Stimulated activated CD4-positive, alpha-beta T cell treated with anti-CD3 and anti-CD28 coated beads, Interleukin-1b, Interleukin-23, amount 100 ng/mL, for 48 hours (primary cell): ENCODE results near the gene TYR.
"Not testable (repeated sequence)": the region's sequence is repeated elsewhere in the genome, so short reads cannot be mapped to it uniquely, and the experiment has no call there.

Experiments
- DNase-seq: peaks from one replicate; pipeline ENCODE4 v3.0.0-alpha.2; 2020

The TYR gene

DNA sequence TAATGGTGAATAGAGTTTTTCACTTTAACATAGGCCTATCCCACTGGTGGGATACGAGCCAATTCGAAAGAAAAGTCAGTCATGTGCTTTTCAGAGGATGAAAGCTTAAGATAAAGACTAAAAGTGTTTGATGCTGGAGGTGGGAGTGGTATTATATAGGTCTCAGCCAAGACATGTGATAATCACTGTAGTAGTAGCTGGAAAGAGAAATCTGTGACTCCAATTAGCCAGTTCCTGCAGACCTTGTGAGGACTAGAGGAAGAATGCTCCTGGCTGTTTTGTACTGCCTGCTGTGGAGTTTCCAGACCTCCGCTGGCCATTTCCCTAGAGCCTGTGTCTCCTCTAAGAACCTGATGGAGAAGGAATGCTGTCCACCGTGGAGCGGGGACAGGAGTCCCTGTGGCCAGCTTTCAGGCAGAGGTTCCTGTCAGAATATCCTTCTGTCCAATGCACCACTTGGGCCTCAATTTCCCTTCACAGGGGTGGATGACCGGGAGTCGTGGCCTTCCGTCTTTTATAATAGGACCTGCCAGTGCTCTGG lies at the start of gene TYR:
Gene TYR (plus strand): TSS at position 185 of the 541 bp plus-strand sequence. CDS start 79 bp downstream, at position 264.
- DNase-seq = no peak

DNA sequence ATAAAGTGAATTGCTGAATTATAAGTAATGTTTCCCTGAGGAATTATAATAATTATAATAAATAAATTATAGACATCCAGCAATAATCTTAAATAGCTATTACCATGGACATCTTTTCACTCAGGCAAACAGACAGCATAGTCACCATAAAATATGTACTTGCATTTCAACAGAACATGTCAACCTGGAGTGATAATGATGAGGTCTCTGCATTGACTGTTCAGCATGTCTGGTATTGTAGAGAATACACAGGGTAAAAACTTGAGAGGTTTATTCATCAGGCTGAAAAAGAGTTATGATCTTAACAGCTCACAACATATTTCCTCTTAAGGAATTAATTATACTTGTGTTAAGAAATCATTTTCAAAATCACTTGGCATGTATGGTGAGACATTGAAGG lies 41.1 kb upstream of the TYR start:
- no peak for DNase-seq

DNA sequence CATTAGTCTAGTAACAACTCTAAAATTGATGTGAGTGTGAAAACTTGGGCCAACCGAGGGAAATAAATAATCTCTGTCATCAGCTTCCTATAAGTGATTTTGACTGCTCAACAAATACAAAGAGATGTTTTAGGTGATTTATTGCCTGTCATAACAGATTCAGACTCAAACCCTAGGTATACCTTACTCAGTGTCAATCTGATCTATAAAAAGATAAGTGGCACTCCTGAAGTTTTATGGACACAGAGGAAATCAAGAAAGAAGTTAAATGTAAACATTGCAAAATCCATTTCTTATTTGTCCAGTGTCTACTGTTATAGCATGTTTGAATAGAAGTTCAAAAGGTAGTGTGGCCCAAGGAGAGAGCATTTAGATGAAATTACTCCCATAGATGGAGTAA lies 30.4 kb upstream of the TYR start:
- no peak for DNase-seq

DNA sequence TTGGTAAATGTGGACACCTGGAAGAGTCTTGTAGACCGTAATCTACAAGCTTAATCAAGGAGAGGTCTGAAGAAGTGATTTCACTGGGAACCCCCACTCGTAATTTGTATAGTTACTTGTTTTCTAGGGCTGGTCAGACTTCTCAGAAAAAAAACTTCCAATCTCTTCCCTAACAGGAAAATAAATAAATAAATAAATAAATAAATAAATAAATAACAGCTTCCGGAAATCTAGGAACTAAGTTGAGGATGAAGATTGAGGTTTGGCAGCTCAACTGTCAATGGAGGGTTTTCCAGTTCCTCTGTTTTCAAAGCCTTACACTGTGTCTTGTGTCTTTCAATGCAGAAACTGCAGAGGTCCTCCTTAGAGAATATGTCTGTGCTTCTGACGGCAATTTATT lies 17.7 kb upstream of the TYR start:
- DNase-seq = no peak

DNA sequence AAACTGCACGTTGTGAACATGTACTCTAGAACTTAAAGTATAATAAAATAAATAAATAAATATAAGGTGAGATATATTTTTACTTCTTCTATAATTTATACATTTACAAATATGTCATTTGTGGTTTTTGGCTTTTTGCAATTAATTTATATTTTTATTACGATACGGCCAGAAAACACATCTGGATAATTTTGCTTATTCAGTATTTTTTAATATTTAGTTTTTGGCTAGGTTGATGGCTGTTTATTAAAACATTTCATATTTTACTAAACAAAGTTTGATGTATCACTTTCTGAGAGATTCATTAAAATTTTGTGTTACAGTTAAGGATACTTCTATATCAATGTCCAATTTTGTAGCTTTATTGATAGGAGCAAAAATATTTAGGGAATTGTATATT lies 15.7 kb upstream of the TYR start:
- no peak for DNase-seq

DNA sequence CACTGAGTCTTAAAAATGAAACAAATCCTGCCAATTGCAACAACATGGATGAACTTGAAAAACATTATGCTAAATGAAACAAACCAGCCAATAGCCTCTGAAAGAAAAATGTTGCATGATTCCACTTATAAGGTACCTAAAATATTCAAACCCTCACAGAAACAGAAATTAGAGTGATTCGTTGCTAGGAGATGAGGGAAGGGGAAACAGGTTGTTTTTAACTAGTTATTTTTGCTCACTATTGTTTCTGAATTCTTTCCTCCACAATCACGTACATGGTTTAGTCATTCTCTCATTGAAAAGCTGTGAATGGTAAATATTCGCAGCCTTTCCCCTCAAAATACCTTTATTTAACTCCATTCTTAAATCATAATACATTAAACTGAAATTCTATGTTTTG lies 14.0 kb upstream of the TYR start:
- DNase-seq = no peak

DNA sequence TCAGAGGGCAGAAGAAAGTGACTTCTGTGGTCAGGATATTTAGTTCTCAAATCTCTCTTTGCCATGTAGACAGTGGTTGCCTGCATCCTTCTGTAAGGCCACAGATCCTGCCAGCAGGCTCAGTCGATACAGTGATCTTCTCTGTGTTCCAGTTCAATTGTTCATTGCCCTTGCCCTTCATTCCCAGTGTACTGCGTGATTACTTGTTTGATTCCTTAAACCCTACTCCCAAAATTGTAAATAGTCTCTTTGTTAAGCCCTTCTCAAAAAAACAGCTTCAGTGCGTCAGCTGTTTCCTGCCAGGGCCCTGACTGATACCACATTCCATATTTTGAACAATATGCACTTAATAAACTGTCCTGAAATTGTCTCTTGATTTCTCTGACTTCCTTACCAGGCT lies 9.3 kb upstream of the TYR start:
- no peak for DNase-seq

DNA sequence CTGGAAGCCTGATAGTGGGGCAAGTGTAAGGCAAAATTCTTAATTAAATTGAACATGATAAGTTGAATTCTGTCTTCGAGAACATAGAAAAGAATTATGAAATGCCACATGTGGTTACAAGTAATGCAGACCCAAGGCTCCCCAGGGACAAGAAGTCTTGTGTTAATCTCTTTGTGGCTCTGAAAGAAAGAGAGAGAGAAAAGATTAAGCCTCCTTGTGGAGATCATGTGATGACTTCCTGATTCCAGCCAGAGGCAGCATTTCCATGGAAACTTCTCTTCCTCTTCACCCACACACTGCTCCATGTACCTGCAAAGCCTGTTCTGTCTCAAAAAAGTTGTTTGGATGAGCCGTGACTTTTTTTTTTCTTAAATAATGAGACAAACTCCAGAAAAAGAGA lies 1.9 kb upstream of the TYR start:
- no peak for DNase-seq

DNA sequence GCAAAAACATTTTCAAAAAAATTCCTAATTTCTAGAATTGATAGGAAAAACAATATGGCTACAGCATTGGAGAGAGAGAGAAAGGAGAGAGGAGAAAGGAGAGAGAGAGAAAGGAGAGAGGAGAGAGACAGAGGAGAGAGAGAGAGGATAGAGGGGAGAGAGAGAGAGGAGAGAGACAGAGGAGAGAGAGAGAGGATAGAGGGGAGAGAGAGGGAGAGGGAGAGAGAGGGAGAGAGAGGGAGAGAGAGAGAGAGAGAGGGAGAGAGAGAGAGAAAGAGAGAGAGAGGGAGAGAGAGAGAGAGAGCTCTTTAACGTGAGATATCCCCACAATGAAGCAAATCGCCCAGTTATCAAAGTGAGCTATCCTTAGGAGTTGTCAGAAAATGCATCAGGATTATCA lies 737 bp upstream of the TYR start:
- DNase-seq = no peak

DNA sequence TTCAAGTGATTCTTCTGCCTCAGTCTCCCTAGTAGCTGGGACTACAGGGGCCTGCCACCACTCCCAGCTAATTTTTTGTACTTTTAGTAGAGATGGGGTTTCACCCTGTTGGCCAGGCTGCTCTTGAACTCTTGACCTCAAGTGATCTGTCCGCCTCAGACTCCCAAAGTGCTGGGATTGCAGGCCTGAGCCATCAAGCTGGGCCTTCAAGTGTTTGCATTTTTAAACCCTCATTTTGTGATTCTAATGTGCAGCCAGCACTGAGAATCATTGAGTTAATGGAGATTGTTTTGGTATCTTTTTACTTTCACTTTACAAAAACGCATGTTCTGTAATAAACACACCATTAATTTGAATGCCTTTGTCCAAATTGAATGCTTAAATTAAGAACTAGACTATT lies 3.4 kb downstream of the TYR start:
- DNase-seq = no peak

DNA sequence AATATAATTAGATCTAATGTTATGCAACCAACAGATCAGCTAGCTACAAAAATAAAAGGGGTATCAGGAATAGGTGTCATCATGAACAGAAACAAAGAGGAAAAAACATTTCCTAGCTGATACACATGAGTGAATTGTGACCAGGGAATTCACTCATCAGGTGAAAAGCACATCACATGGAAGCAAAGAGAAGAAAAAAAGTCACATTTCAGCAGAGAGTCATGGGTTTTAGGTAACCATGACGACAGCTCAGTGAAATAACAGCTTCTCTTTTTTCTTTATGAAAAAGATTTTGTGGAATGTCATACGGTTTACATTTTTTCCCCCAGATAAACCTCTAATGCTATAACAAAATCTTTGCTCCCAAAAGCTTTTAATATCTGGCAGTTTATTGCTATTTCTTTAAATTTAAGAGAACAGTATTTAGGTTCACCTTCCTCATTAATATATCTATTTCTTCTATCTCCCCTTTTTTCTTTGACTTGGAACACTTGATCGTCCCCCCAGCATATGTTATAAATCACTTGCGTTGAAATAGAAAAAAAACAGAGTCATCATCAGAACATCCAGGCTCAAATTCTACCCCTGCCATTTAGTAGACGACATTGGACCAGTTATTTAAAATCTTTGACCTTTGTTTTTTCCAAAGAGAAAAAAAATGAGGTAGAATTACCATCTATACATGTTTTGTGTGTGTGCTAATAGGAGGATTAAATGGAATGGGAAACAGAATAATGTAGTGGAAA lies 5.3 kb downstream of the TYR start:
- no peak for DNase-seq

DNA sequence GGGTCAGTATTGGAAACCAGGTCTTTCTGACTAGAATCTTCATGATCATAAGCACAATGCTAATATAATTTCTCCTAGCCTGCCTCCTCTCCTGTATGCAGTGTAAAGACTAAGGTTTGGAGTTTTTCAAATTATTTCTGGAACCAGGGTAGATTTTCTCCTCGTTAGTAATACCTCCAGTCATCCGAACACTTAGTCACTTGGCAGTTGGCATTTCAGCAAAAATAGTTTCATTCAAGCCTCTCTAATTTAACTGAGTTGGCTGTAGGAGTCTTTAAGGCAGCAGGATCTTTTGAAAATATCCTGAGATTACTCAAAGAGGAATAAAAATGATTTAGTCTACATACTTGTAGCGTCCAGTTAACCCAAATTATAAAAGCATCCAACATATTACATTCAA lies 6.3 kb downstream of the TYR start:
- no peak for DNase-seq

DNA sequence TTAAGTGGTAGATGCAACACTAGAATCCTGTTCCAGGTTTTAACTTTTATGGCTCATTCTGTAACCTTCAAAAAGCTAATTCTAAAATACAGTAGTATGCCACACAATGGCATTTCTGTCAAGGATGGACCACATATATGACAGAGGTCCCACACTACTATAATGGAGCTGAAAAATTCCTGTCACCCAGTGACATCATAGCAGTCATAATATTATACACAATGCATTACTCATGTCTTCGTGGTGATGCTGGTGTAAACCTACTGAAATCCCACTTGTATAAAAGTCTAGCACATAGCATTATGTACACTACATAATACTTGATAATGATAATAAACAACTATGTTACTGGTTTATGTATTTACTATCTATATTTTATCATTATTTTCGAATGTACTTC lies 12.1 kb downstream of the TYR start:
- no peak for DNase-seq

DNA sequence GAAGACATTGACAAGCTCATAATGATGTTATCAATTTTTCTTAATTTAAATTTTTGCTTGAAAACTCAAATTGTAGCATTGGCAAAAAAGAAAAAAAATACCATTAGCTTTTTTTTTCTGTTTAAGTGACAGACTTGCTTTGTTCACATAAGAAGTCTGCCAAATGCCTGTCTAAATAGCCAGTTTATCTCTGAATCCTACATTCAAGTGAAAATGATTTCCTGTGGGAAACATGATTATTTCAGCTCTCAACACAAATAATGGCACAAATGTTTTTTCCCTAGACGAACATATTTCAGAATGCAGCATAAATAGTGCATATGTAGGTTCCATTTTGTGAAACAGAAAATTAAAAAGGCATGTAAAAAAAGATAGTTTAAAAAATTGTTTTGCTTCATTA lies 23.5 kb downstream of the TYR start:
- DNase-seq = no peak

DNA sequence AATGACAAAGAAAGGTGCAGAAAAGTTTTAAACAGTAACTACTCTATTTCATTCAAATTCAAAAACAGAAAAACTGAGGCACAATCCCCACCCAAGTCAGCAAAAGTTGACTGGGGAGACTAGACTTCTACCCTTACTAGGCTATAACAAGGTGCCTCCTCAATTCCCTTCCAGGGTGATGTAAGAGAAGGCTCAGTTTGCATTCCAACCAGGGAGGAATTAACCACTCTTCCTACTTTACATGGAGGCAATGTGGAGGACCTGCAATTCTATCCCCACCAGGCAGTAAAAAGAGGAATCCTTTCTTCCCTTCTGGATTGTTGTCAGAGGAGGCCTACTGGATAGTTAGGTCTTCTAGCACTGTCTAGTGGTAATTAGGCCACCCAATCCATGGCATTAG lies 26.1 kb downstream of the TYR start:
- DNase-seq = no peak

DNA sequence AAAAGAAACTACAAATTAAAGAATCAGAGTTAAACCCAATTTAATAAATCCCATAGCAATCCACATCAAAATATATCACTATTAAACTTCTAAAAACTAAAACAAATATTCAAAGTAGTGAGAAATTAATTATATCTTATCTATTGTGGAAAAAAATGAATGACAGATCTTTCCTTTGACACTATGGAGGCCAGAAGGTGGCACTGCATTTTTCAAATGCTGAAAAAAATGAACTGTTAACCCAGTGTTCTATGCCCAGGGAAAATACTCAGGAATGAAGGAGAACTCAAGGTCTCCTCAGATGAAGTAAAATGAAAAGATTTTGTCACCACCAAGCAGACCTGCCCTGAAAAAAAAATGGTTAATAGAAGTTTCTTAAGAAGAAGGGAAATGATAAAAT lies 27.7 kb downstream of the TYR start:
- DNase-seq = no peak

DNA sequence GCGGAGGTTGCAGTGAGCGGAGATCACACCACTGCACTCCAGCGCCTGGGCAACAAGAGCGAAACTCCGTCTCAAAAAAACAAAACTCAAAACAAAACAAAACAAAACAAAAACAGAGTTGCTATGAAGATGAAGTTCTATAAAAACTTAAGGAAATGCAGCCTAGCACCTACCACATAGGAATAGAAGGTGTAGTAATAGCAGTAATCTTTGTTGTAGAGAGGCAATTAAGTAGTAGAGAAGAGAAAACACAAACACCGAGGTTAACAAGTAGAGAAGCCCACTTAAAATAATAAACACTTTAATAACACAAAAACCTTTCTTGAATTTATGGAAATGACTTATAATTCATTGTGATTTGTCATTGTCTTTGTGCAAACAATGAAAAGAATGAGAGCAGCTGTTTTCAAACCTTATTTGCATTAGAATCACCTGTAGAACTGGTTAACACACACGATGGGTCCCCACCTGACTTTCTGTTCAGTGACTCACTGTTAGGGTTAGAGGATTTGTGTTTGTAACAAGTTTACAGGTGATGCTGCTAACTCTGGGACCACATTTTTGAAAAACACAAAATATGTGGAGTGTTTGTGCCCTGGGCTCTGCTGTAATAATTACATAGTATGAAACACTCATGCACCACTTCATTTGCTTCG lies 43.1 kb downstream of the TYR start:
- no peak for DNase-seq

DNA sequence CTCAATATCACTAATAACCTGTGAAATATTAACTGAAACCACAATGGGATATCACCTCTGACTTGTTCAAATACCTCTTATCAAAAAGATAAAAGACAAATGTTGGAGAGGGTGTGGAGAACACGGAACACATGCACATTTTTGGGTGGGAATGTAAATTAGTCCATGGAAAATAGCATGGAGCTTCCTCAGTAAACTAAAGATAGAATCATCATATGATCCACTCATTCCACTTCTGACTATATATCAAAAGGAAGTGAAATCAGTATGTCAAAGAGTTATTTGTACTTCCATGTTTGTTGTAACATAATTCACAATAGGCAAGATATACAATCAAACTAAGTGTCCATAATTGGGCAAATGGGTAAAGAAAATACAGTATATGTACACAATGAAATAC lies 57.4 kb downstream of the TYR start:
- DNase-seq = no peak

DNA sequence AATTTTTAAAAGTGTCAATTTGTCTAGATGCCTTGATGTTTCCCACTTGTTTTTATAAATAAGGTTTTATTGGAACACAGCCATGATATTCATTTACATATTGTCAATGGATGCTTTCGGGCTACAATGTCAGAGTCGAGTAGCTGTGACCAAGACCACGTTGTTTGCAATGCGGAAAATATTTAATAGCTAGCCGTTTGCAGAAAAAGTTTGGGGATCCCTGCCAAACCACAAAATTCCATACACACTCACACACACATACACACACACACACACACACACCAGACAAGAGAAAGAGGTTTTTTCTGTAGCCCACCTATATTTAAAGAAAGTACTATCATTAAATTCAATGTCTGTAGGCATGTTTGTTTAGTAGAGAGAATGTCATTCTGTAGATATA lies 58.3 kb downstream of the TYR start:
- no peak for DNase-seq

DNA sequence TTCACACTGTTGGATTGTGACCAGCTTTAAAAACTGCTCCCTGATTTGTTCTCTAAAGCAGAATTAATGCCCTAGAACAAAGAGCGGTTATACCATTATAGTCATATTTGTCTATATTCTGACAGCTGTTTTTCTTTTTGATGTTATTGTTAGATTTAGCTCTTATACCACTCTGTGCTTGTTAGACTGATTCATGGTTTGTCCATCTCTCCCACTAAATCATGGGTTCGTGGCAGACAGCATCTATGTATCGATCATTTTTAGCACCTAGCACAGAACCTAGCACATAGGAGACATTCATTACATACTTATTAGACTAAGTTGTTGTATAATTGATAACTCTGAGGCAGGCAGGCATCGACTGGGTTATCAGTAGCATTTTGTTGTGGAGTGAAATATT lies 69.3 kb downstream of the TYR start:
- not testable (repeated sequence) for DNase-seq

DNA sequence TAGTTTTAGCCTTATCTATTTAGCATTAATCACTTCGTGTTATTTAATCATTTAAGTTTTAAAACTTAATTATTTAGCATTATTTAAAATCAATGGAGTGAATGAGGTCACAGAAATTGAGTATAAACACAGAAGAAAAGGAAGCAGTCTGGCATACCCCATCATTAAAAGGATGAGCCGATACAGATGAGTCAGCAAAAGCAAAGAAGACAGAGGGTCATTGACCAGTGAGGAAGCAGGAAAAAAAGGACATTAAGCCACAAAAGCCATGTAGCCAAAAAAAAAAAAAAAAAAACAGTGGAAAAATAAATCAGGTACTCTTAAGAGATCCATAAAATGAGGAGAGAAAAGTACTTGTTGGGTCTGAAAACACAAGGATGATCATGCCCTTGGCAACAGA lies 71.5 kb downstream of the TYR start:
- no peak for DNase-seq

DNA sequence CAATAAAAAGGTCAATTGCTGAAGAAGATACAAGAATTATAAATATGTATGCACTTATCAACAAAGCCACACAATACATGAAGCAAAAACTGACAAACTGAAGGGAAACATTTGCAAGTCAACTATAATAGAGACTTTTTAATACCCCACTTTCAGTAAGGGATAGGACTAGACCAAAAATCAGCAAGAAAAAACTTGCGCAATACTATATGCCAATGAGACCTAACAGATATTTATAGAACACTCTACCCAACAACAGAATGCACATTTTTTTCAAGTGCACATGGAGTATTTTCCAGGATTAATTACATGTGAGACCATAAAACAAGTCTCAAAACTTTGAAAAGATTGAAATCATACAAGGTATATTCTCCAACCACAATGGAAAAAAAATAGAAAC lies 83.8 kb downstream of the TYR start:
- not testable (repeated sequence) for DNase-seq

DNA sequence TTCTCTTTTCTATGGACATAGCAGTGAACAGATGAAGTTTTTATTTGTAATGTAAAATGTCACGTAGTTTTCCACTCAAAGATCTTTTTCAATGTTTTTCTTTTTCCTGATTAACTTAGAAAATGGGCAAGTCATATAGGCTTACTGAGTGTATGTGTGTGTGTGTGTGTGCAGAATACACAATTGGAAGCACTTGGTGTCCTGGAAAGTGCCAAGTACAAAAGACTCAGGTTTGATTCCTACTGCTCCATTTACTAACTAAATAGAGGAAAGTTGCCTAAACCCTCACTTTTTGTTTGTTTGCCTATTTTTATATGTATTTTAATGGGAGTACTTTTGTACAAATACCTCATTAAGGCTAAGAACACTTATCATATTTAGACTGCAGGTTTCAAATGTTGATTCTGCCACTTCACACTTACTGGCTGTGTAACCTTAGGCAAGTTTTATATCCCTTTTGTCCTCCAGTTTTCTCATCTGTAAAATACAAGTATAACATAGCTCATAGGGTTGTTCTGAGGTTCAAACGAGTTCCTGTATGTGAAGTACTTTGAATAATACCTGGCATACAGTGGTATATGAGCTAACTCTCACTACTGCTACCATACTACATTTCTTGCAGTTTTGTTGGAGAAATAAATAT lies 90.1 kb downstream of the TYR start:
- no peak for DNase-seq

DNA sequence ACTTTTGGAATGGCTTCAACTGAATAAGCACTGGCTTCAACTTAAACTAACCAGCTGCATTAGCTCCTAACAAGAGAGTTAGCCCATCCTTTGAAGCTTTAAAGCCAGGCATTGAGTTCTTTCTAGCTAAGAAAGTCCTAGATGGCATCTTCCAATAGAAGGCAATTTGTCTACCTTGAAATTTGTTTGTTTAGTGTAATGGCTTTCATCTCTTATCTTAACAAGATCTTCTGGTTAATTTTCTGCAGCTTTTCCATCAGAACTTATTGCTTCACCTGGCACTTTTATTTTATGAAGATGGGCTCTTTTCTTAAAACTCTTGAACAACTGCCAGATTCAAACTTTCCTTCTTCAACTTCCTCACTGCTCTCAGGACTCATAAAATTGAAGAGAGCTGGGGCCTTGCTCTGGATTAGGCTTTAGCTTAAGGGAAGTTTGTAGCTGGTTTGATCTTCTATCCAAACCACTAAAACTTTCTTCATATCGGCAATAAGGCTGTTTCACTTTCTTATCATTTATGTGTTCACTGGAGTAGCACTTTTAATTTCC lies 94.9 kb downstream of the TYR start:
- DNase-seq = not testable (repeated sequence)
